ENCODE results near the gene VRK2.

GRCh38 chr2:58157754-58158153 is 111.1 kb downstream of the VRK2 start:
- TF ChIP-seq GATA2 (IDR thresholded peaks at IDR 0.05; ENCODE audit: low read depth, low read length) (no peak), GATA3 (IDR thresholded peaks at IDR 0.05; ENCODE audit: low read depth, low read length) (no peak)
